HG03025 (cell line): ENCODE measurements around the gene SMC1A.

ENCODE experiments used
- ATAC-seq: cut with Tn5 transposase; IDR thresholded peaks from one replicate; pipeline ENCODE4 v1.9.1; 2021; ENCODE audit warnings: mild to moderate bottlenecking, moderate library complexity; ENCODE audit not compliant: unreplicated experiment, low FRiP score

SMC1A gene

DNA sequence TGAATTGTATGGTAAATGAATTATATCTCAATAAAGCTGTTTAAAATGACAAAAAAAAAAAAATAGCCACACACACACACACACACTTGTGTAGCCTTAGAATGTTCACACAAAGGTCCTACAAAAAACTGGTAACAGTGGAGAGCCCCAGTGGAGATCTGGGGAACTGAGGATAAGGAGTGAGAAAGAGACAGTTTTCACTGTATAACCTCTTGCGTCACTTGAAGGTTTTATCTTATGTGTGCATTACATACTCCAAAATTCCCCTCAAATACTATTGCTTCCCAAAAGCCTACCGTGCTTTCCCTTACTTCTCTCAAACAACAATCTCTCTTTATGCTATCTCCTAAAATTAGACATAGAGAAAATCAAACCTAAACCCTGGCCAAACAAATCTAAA, 67.8 kb downstream of the SMC1A start:
- no peak for ATAC-seq

DNA sequence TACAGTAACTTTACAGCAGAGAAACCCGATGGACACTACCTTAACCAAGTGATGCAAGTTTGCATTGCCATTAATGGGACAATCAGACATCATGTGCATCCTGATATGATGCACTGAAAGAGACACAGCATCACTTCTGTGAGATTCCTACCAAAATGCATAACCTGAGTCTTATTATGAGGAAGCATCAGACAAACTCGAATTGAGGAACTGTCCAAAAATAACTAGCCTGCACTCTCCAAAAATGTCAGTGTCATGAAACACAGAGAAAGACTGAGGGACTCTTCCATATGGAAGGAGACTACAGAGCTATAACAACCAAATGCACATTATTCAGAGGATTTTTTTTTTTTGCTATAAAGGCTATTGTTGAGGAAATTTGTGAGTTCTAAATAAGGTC, 74.5 kb downstream of the SMC1A start:
- ATAC-seq = no peak

DNA sequence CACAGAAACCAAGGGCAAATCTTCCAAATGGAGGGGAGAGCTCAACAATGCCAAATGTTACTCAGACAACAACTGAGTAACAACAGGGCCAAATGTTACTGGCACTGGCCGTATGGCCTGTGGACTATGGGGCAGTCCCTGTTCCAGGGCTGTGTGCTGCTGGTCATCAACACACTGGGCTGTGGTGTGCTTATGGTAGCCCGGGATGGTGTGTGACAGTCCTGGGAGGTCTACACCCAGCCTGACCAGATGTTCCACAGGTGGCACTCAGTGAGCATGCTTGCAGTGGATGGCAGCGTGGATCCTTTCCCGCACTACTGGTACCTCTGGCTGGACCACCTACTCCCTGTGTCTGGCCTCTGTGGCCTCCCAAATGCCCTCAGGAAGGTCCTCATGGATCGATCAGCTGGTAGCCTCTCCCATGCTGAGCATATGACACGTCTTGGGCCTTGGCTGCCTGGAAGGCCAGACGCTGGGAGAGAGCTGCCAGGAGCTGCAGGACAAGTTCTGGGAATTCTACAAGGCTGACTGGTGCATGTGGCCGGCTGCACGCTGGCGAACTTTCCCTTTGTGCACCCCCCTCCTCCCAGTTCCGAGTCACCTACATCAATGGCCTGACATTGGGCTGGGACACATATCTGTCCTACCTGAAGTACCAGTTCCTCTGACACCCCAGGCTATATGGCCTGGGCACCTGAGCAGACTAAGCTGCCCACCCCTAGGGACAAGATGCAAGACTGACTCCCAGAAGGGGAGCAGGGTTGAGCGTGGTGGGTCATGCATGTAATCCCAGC, 81.4 kb downstream of the SMC1A start:
- no peak for ATAC-seq

DNA sequence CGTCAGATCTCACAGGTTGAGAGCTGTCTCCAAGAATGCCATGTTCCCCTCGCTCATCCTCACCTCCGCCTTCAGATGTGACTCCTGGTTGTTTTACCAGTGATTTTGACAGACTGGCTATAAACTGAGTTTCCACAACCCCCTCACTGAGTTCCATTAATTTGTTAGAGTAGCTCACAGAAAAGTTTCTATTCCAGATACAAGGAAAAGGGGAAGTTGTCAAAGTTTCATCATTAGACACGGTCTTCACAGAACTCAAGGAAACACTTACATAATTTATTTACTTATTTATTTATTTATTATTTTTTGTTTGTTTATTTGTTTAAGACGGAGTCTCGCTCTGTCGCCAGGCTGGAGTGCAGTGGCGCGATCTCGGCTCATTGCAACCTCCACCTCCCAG, 85.4 kb downstream of the SMC1A start:
- ATAC-seq = no peak

DNA sequence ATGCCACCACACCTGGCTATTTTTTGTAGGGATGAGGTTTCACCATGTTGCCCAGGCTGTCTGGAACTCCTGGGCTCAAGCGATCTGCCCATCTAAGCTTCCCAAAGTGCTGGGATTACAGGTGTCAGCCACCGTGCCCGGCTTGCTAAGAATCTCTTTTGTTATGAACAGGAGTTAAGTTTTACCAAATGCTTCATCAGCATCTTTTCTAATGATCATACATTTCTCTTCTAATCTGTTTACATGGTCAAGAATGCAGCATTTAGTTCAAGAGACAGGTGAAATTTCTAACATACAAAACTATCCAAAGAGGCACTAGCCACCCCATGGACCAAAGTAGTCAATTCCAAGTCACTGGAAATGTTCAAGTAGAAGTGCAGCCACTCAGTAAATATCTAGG, 88.6 kb downstream of the SMC1A start:
- no peak for ATAC-seq

DNA sequence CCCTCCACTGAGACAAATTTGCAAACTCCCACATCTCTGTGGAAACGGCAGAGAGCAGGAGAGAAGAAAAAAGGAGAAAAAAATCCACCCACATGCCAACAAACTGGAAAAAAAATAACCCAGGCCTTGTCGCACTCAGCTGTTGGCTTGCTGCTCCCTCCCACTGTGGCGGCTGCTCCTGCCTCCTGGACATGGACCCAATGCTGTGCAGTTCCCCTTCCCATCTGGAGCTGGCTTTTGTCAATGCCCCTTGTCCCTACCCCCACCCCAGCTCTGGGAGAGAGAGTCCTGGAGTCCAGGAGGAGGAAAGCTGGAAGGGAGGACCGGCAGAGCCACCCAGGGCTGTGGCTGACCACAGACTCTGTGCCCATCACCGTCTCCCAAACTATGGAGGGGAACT, 90.2 kb downstream of the SMC1A start:
- ATAC-seq = no peak

DNA sequence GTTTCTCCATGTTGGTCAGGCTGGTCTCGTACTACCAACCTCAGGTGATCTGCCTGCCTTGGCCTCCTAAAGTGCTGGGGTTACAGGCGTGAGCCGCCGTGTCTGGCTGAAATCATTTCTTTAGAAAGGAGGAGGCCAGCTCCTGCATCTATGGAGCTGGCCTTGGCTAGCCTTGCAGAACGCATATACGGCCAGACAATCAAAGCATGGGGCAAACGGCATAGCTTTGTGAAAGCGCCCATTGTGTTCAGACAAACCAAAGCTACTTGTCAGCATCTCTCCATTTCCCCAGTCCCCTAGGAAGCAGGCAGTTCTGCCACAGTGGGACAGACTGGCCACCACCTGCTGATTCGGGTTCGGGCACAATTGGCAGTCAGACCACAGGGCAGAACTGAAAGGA, 92.1 kb downstream of the SMC1A start:
- no peak for ATAC-seq

DNA sequence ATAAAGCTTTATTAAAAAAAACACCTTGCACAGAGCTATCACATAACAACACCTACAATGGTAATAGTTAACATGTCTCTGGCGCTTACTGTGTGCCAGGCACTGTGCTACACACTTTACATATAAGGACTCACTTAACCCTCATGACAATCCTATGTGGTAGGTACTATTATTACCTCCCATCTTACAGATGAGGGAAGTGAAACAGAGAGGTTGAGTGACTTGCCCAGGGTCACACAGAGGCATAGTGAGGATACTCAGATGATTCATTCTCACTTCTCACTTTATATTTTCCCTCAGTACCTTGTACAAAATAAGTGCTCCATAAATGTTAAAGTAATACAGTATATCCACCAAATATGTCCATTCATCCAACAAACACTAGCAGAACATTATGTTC, 97.7 kb downstream of the SMC1A start:
- no peak for ATAC-seq
